ENCODE results near the gene AADAT.
"Not testable (repeated sequence)": the region's sequence is repeated elsewhere in the genome, so short reads cannot be mapped to it uniquely, and the experiment has no call there.

AADAT gene

DNA sequence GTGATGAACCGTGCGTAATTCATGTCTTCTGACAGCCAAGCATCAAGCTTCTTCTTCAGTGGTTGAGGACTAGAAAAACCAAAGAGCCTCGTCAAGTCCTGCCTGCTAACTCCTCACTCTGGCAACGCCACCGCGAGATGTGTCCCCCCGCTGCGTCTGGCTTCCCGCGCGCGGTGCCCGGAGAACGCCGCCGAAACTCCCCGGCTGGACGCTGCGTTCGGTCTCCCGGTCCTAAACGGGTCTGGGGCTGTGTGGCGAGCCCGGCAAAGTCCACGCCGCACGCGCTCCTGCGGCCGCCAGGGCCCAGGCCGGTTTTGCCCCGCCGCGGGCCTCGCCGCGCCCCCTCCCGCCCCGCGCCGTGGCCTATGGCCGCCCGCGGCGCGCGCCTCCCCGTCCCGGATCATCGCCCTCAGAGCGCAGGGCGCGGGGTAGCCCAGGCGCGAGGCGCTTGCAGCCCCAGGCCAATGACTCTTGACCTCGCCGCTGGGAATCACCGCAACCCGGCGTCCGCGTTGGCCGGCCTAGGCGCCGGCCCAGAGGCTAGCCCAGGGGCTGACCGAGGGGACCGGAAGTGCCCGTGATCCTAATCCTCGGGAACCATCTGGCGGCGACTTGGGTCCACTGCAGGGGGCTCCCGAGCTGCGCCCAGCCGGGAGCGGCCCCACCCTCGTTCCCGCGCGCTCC lies at the start of gene AADAT:
Gene AADAT (minus strand): TSS at position 289 of the 684 bp plus-strand sequence. CDS start 266 bp downstream, at position 23.
- DNase-seq: peak; percentile 28

DNA sequence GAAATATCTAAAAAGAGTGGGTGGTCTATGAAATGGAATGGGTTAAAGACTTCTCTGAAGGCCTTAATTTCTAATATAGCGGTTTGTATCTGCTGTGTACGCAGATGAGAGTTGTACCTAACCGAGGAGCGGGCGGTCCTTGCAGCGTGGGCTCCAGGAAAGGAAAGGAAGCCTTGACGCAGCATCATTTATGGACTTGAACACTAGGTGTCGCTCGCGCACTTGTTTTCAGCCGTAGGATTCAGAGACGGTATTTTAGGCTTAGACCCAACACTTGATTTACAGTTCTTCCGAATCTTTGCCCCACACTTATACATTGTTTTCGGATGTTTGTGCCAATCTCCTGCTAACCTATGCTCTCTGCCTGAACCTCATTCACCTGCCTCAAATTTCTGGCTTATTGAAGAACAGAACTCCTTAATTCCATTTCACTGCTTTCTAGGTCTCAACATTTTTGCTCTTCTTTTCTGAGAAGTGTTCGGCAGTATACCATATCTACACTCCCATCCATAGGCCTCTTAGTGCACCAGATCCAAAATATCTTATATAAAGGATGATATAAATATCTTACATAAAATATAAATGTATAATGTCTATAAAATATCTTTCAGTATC lies 48.9 kb upstream of the AADAT start:
- DNase-seq: peak; percentile 69

DNA sequence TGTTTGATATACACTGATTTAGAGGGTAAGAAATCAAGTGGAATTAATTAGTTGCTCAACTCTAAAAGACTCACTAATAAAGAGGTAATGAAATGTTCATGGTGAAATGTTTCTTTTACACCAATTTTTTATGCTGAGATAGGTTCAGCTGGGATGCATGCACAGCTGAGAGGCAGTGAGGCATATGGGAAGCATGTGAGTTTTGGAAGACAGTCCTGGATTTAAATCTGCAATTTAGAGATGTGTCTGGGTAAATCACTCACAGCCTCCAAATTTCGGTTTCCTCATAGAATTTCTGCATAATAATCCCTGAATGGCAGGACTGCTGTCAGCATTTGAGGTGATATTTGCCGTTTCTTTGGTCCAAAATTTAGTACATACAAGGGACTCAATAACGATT lies 48.2 kb upstream of the AADAT start:
- no peak for DNase-seq

GRCh38 chr4:170137466-170137865 lies 47.7 kb upstream of the AADAT start:
- no peak for DNase-seq

DNA sequence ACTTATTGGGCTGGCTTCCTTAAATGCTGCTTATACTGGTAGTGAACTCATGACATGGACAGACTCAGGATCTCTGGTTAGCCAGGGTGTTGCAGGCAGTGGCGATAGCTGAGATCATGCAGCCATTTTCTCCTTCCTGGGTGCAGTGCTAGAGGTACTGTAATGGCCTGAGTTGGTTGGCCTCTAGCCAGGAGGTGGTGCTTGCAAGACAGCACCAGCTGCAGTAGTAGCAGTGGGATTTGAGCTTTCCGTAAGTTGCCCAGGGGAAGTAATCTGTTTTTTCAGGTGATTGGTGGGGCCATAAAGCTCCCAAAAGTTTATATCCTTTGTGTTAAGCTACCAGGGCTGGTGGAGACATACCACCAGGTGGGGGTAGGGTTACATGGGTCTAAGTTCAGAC lies 45.1 kb upstream of the AADAT start:
- no peak for DNase-seq

DNA sequence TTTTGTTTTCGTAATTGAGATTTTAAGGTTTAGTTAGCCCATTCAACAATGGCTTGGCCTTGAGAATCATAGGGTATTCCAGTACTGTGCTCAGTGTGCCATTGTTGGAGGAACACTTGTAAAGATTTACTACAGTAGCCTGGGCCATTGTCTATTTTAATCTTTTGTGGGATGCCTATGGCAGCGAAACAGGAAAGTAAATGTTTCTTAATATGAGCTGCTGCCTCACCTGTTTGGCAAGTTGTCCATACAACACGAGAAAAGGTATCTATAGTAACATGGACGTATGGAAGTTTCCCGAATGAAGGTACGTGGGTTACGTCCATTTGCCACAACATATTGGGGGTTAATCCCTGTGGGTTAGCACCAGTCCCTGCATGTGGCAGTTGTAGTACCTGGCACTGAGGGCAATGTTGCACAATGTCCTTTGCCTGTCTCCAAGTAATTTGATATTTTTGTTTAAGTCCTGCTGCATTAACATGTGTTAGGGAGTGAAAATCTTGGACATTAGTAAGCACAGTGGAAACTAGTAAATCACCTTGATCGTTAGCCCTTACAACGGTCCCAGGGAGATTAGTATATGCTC lies 38.6 kb upstream of the AADAT start:
- DNase-seq: no peak

DNA sequence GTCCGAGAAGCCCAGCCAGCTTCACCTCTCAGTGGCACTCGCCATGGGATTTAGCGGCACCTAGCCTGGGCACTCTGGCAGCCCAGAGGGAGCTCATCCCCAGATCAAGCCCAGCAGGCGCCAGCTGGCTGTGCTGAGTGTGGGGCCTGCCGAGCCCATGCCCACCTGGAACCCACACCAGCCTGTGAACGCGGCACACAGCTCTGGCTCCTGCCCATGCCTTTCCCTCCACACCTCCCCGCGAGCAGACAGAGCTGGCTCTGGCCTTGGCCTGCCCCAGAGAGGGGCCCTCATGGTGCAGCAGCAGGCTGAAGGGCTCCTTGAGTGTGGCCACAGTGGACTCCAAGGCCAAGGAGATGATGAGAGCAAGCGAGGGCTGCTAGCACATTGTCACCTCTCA lies 38.0 kb upstream of the AADAT start:
- DNase-seq: no peak

DNA sequence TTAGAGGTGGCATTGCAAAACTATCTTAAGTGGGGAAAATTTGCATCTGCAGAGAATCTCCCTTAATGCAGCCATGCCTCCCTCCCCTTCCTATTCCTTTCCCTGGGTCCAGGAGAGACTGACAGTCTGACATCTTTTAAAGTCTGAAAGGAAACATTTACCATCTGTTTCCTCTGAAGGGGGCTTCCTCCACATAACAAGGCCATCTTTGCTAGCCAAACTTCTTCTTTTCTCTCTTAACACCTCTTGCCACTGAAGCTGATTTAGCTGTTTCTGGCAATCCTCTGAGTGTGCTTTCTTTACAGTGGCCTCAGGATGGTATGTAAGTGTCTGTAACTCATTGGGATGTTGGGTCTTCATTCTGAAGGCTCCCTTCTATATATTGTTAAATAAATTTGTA lies 34.6 kb upstream of the AADAT start:
- no peak for DNase-seq

GRCh38 chr4:170122252-170122651 lies 32.5 kb upstream of the AADAT start:
- DNase-seq: no peak

DNA sequence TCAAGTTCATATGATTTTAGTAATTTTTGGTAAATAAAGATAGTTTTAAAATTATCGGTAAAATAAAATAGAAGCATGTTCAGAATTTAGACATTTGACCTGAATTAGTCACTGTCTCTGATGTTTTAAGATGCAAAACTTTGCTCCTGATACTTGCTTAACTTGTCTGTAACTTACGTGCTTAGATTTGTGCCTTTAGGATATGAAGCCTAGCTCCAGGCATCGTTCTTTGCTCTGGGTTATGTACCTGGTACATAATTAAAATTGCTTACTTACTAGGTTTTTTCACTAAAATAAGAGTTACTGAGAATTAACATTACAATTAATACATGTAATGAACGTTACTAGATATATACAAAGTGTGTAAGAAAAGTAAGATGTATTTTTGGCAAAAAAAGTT lies 24.9 kb upstream of the AADAT start:
- no peak for DNase-seq

- DNase-seq: not testable (repeated sequence)
Observed at GRCh38 chr4:170114183-170114582, 24.4 kb upstream of the AADAT start.

GRCh38 chr4:170111546-170111945 lies 21.8 kb upstream of the AADAT start:
- DNase-seq: no peak

GRCh38 chr4:170111085-170111484 lies 21.3 kb upstream of the AADAT start:
- DNase-seq: no peak

- no peak for DNase-seq
Observed at GRCh38 chr4:170110285-170110672, 20.5 kb upstream of the AADAT start.

DNA sequence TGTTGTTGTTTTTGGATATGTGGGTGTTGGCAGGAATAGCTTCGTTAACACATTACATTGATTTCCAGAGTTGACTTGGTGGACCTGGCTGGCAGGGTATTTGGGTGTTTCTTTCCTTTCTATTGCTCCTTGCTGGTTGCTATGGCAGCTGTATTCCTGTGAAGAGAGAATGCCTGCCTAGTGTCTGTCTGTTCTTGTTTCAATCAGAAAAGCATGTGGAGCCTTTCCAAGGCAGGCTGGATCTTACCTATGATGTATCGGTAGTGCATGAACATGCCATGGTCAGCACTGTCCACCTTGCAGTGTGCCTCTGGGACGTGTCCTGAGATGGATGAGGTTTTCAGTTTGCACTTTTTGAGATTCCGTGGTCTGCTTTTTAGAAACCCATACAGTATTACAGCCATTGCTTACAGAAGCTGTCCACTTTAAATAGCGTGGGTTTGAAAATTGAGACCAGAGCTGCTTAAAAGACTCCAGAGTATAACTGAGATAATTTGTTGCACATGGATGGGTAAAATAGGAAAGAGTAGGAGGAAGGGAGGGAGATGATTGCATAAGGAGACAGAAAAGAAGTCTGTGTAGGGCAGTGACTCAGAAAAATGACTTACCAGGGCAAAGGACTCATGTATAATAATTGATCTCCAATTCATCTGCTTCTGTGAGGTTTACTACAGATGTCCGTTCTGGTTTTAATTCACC lies 20.0 kb upstream of the AADAT start:
- no peak for DNase-seq

DNA sequence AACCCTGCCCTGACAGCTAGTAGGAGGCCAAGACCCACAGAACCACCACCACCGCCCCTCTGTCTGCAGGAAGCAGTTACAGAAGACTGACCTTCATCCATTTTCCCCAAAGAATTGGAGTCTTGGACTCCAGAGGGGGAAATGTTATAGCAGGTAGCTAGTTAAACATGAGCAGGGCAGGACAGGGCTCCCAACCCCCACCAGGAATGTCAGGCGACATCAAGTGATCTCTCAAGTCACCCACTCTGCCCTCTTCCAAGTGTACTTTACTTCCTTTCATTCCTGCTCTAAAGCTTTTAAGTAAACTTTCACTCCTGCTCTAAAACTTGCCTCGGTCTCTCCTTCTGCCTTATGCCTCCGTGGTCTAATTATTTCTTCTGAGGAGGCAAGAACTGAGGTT lies 17.1 kb upstream of the AADAT start:
- DNase-seq: no peak

GRCh38 chr4:170102426-170102825 lies 12.7 kb upstream of the AADAT start:
- DNase-seq: no peak

- DNase-seq: not testable (repeated sequence)
Observed at GRCh38 chr4:170098171-170098570, 8.4 kb upstream of the AADAT start.

DNA sequence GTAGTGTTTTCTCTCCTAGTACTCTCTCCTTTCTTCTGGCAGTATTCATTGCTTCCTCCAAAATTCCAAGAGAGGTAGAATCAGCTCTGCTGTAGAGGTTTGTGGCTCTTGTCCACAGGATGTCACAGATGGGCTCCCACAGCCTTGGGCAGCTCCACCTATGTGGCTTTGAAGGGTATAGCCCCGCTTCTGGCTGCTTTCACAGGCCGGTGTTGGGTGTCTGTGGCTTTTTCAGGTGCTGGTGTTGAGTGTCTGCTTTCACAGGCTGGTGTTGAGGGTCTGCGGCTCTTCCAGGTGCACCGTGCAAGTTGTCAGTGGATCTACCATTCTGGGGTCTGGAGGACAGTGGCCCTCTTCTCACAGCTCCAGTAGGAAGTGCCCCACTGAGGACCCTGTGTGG lies 7.9 kb upstream of the AADAT start:
- no peak for DNase-seq

GRCh38 chr4:170093973-170094535 lies 4.3 kb upstream of the AADAT start:
- no peak for DNase-seq

DNA sequence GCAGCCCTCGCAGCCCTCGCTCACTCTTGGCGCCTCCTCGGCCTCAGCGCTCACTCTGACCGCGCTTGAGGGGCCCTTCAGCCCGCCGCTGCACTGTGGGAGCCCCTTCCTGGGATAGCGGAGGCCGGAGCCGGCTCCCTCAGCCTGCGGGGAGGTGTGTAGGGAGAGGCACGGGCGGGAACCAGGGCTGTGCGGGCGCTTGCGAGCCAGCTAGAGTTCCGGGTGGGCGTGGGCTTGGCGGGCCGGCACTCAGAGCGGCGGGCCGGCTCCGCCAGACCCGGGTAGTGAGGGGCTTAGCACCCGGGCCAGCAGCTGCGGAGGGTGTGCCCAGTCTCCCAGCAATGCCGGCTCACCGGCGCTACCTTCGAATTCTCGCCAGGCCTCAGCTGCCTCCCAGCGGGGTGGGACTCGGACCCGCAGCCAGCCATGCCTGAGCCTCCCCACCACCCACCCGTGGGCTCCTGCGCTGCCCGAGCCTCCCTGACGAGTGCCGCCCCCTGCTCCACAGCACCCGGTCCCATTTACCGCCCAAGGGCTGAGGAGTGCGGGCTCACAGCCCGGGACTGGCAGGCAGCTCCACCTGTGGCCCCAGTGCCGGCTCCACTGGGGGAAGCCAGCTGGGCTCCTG lies 1.4 kb upstream of the AADAT start:
- DNase-seq: no peak

- DNase-seq: no peak
Observed at GRCh38 chr4:170090352-170091052, 746 bp upstream of the AADAT start.
